Gastrocnemius medialis (tissue), 4 donors: ENCODE results near the gene DCHS1.

ENCODE experiments used
- CTCF ChIP-seq, 5 experiments: fragments of 450-650 bp in 3 of 5; fragments of 200-600 bp in 2 of 5; sonication (generic) in 2 of 5; IDR thresholded peaks in 4 of 5; conservative IDR thresholded peaks in 1 of 5; 1 replicate in 4 of 5; 2 replicates in 1 of 5; pipeline ENCODE4 v1.5.1; 2016 to 2019; ENCODE audit warnings: antibody characterized with exemption in 5 of 5, mild to moderate bottlenecking in 3 of 5, moderate library complexity in 3 of 5
- POLR2A ChIP-seq, 2 donors: fragments of 450-650 bp; IDR thresholded peaks; one replicate each; pipeline ENCODE4 v1.6.1; 2017; ENCODE audit warnings: antibody characterized with exemption in 2 of 2, mild to moderate bottlenecking in 2 of 2, moderate library complexity in 2 of 2

DNA sequence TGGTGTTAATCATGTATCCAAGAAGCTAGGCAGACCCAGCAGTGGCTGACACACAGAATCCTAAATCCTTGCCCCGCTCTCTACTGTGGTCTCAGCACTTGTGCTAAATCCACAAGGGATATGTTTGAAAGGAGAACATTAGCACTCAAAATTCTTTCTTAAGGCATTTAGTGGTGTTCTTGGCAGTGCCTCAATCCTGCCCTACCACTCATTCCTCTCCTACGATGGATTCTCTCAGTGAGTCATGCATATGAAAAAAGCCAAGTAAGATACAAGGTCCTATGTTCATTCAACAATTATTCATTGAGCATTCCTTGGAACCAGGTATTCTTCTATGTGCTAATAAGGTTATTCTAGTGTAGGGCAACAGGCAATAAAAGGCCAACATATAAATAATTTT, 83.4 kb downstream of the DCHS1 start:
- TF ChIP-seq CTCF (IDR thresholded peaks at IDR 0.05 in 4 of 5, conservative IDR thresholded peaks at IDR 0.05 in 1 of 5), result no peak
- no peak for TF ChIP-seq POLR2A (IDR thresholded peaks at IDR 0.05)
